GM18517 (cell line): ENCODE results near the gene SCGB1A1.

Experiments
- ATAC-seq: cut with Tn5 transposase; IDR thresholded peaks from one replicate; pipeline ENCODE4 v1.9.1; 2021; ENCODE audit warnings: mild to moderate bottlenecking, moderate library complexity; ENCODE audit not compliant: unreplicated experiment

Gene SCGB1A1

GRCh38 chr11:62398011-62398994, 20.5 kb upstream of the SCGB1A1 start:
- no peak for ATAC-seq

- no peak for ATAC-seq
Measured at GRCh38 chr11:62399172-62399877, 19.5 kb upstream of the SCGB1A1 start.

- no peak for ATAC-seq
Measured at GRCh38 chr11:62399878-62400266, 19.0 kb upstream of the SCGB1A1 start.

GRCh38 chr11:62400281-62400680, 18.6 kb upstream of the SCGB1A1 start:
- no peak for ATAC-seq

GRCh38 chr11:62400760-62401159, 18.1 kb upstream of the SCGB1A1 start:
- ATAC-seq, result no peak

GRCh38 chr11:62401356-62401755, 17.5 kb upstream of the SCGB1A1 start:
- no peak for ATAC-seq

- ATAC-seq, result no peak
Measured at GRCh38 chr11:62401811-62402210, 17.0 kb upstream of the SCGB1A1 start.

- ATAC-seq, result no peak
Measured at GRCh38 chr11:62402226-62402959, 16.4 kb upstream of the SCGB1A1 start.

GRCh38 chr11:62402960-62403730, 15.7 kb upstream of the SCGB1A1 start:
- ATAC-seq, result no peak

- no peak for ATAC-seq
Measured at GRCh38 chr11:62404435-62404834, 14.4 kb upstream of the SCGB1A1 start.

GRCh38 chr11:62404901-62405300, 13.9 kb upstream of the SCGB1A1 start:
- no peak for ATAC-seq

GRCh38 chr11:62406034-62406433, 12.8 kb upstream of the SCGB1A1 start:
- ATAC-seq, result no peak

GRCh38 chr11:62409831-62410230, 9.0 kb upstream of the SCGB1A1 start:
- ATAC-seq, result no peak

GRCh38 chr11:62410972-62411371, 7.9 kb upstream of the SCGB1A1 start:
- ATAC-seq, result no peak

- no peak for ATAC-seq
Measured at GRCh38 chr11:62411524-62411923, 7.3 kb upstream of the SCGB1A1 start.

GRCh38 chr11:62413060-62413696, 5.7 kb upstream of the SCGB1A1 start:
- ATAC-seq, result no peak

GRCh38 chr11:62416596-62416995, 2.2 kb upstream of the SCGB1A1 start:
- ATAC-seq, result no peak

- ATAC-seq, result no peak
Measured at GRCh38 chr11:62418136-62418535, 697 bp upstream of the SCGB1A1 start.

- ATAC-seq, result no peak
Measured at GRCh38 chr11:62419314-62419929, 589 bp downstream of the SCGB1A1 start.

GRCh38 chr11:62419943-62420342, 1.1 kb downstream of the SCGB1A1 start:
- no peak for ATAC-seq
